Measurements from ENCODE around the gene CREBBP.

- TF ChIP-seq MYBL2 (IDR thresholded peaks at IDR 0.05; ENCODE audit: low read depth) = no peak
- no peak for TF ChIP-seq MYBL2 (CRISPR knock-in tag; IDR thresholded peaks at IDR 0.05; ENCODE audit: borderline replicate concordance)
- TF ChIP-seq HDGF (IDR thresholded peaks at IDR 0.05) = no peak
- TF ChIP-seq MAZ (CRISPR knock-in tag; conservative IDR thresholded peaks at IDR 0.05 in 1 of 2, IDR thresholded peaks at IDR 0.05 in 1 of 2) = no peak
- no peak for TF ChIP-seq CBFA2T2 (conservative IDR thresholded peaks at IDR 0.05)
These were observed 44.2 kb upstream of the CREBBP start for GRCh38 chr16:3924763-3925162.

Data from K562 (cell line).